ENCODE measurements around the gene LAX1. TPM values are rescaled to one million over a fixed set of nuclear protein-coding genes. Genes with fewer than 3 reads are reported as not detected.

Gene LAX1
- total RNA-seq, 1 experiment from 2014 or later = not detected

DNA sequence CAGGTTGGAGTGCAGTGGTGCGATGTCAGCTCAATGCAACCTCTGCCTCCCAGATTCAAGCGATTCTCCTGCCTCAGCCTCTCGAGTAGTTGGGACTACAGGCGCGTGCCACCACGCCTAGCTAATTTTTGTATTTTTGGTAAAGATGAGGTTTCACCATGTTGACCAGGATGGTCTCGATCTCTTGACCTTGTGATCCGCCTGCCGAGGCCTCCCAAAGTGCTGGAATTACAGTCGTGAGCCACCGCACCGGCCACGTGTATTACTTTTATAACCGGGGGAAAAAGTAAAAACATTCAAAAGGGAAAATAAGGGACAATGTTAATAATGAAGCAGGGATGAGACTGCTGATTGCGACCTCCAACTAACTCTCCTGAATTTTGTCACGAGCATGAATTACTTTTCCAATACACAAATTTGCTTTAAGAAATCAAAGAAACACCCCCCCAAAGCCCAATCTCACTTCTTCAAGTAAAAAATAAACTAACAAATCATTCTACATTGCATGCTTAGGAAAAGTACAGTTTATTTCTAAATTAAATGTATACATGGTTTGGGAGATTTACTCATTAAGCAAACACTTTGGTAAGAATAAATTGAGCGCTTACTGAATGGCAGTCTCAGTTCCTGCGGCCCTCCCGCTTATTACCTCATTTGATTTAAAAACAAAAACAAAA lies 29.9 kb downstream of the LAX1 start:
- POLR2A ChIA-PET = interaction anchor here (0.6 to 4.3 kb wide), 13 partner anchors 9 to 184 kb away, joined by 3 to 32 read pairs (median 4); partner anchors contain the start of gene ATP2B4
- CTCF ChIA-PET = interaction anchor here (0.7 to 1.8 kb wide), 5 partner anchors 19 to 334 kb away, joined by 3 to 11 read pairs (median 4); partner anchors contain the start of gene ATP2B4

DNA sequence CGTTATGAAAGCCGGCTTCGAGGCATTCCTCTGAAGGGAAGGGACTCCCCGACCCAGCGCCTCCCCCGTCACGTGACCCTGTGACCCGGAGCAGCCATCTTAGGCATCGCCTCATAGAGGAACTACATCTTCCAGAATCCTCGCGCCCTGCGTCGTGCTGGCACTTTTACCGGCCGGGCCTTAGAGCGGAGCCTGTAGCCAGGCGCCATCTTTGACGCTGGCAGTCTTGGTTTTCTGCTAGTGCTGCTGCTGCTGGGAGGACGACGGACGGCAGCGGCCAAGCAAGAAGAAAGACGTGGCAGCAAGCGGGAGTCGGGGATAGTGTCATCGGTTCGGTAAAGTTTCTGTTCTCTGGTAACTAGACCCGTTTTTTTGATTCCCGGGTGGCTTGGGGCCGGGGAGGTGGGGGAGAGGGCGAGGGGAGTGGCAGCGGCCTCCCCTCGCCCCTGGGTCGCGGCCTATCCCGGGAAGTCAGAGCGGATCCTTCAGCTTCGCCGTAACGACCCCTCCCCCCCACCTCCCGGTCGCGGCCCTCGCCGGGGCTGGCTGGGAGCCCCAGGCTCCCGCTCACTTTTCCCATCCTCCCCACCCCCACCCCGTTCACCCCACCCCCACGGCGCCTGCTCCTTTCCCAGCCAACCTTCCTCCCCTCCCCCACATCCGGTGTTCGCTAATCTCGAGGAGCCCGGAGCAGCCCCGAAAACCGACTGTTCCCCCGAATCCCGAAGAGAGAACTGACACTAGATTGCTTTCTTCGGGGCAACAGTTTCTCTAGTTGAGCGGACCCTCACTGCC lies 30.7 kb downstream of the LAX1 start, which contains the start of the genes ZBED6 and ZC3H11A:
ZBED6 (plus strand) TSS at position 183 of the 795 bp plus-strand sequence. CDS start 1,900 bp downstream, outside the sequence.
ZC3H11A (plus strand) TSS at position 183 of the 795 bp plus-strand sequence. CDS start 21,448 bp downstream, outside the sequence.
- POLR2A ChIA-PET = interaction anchor here (0.7 to 4.3 kb wide), 16 partner anchors 12 to 359 kb away, joined by 3 to 32 read pairs (median 5); partner anchors contain the start of genes ATP2B4 and LAX1

More for the DNA sequence above, 29.9 kb downstream of the LAX1 start:
- TF ChIP-seq, protein P1, sequence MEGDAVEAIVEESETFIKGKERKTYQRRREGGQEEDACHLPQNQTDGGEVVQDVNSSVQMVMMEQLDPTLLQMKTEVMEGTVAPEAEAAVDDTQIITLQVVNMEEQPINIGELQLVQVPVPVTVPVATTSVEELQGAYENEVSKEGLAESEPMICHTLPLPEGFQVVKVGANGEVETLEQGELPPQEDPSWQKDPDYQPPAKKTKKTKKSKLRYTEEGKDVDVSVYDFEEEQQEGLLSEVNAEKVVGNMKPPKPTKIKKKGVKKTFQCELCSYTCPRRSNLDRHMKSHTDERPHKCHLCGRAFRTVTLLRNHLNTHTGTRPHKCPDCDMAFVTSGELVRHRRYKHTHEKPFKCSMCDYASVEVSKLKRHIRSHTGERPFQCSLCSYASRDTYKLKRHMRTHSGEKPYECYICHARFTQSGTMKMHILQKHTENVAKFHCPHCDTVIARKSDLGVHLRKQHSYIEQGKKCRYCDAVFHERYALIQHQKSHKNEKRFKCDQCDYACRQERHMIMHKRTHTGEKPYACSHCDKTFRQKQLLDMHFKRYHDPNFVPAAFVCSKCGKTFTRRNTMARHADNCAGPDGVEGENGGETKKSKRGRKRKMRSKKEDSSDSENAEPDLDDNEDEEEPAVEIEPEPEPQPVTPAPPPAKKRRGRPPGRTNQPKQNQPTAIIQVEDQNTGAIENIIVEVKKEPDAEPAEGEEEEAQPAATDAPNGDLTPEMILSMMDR (IDR thresholded peaks at IDR 0.05; ENCODE audit: unreplicated experiment) = no peak
- intact Hi-C loops (cut with micrococcal nuclease) = loop anchor here (5.0 to 10.0 kb wide), 3 partner anchors 43 to 170 kb away; partner anchors contain the start of gene ATP2B4
- Mint-ChIP-seq H3K36me3 (ENCODE audit: insufficient read depth, unreplicated experiment) (peaks cover 38% of the 10 kb centered on the region), H3K27ac (ENCODE audit: low read depth, unreplicated experiment) (peak overlapping the region; percentile 98), H3K4me1 (ENCODE audit: insufficient read depth, unreplicated experiment) (peaks cover 39% of the 10 kb centered on the region), H3K27me3 (ENCODE audit: insufficient read depth, unreplicated experiment) (no peaks in the 10 kb centered on the region), H3K9me3 (ENCODE audit: unreplicated experiment) (no peaks in the 10 kb centered on the region), H3K4me3 (ENCODE audit: unreplicated experiment) (peak overlapping the region; percentile 86)
- no peak for DNase-seq (ENCODE audit: unreplicated experiment)
- BruUV-seq (replicated peaks) = TSS peak; percentile 89

DNA sequence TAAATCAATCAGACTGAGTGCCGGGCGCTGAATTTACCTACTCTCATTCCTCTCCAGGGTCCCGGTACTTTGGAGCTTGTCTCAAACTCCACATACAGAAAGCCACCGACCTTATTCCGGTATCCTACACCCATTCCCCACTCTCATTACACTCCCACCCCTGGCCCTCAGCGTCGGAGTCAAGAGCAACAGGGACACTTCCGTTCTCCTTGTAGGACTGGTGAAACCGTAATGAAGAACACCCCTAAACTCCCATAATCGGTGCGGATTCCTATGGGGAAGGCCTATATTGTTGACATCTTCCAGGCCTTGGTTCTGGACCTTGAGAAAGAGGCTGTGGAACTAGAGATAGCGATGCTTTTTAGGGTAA lies 31.2 kb downstream of the LAX1 start:
- H3K27ac Mint-ChIP-seq (ENCODE audit: low read depth, unreplicated experiment) = peak overlapping the region; percentile 98
- POLR2A ChIA-PET = interaction anchor here (0.7 to 4.3 kb wide), 18 partner anchors 10 to 358 kb away, joined by 3 to 32 read pairs (median 5); partner anchors contain the start of genes ATP2B4 and LAX1
- H3K4me3 Mint-ChIP-seq (ENCODE audit: unreplicated experiment) = peak overlapping the region; percentile 86
- H3K27me3 Mint-ChIP-seq (ENCODE audit: insufficient read depth, unreplicated experiment) = no peaks in the 10 kb centered on the region
- no peaks in the 10 kb centered on the region for H3K9me3 Mint-ChIP-seq (ENCODE audit: unreplicated experiment)
- TSS peak; percentile 39 for BruUV-seq (replicated peaks)
- intact Hi-C loops (cut with micrococcal nuclease) = loop anchor here (1.0 to 10.0 kb wide), 4 partner anchors 27 to 171 kb away; partner anchors contain the start of gene ATP2B4
- peaks cover 48% of the 10 kb centered on the region for H3K36me3 Mint-ChIP-seq (ENCODE audit: insufficient read depth, unreplicated experiment)
- CTCF ChIA-PET = interaction anchor here (0.7 to 3.0 kb wide), 4 partner anchors 39 to 545 kb away, joined by 3 to 18 read pairs (median 4); no protein-coding TSS in a partner anchor
- TF ChIP-seq, protein P1 (IDR thresholded peaks at IDR 0.05; ENCODE audit: unreplicated experiment) = no peak
- peak; percentile 69 for DNase-seq (ENCODE audit: unreplicated experiment)
- peaks cover 44% of the 10 kb centered on the region for H3K4me1 Mint-ChIP-seq (ENCODE audit: insufficient read depth, unreplicated experiment)

More for the DNA sequence above, 30.7 kb downstream of the LAX1 start, which contains the start of the genes ZBED6 and ZC3H11A:
- CTCF ChIA-PET = interaction anchor here (0.7 to 0.8 kb wide), 2 partner anchors 168 to 545 kb away, joined by 3 to 4 read pairs; no protein-coding TSS in a partner anchor
- intact Hi-C loops (cut with micrococcal nuclease) = loop anchor here (1.0 to 10.0 kb wide), 4 partner anchors 26 to 171 kb away; partner anchors contain the start of gene ATP2B4
- Mint-ChIP-seq H3K9me3 (ENCODE audit: unreplicated experiment) (no peaks in the 10 kb centered on the region), H3K36me3 (ENCODE audit: insufficient read depth, unreplicated experiment) (peaks cover 43% of the 10 kb centered on the region), H3K4me3 (ENCODE audit: unreplicated experiment) (peak within 1 kb of the TSS; percentile 86), H3K27me3 (ENCODE audit: insufficient read depth, unreplicated experiment) (no peaks in the 10 kb centered on the region), H3K27ac (ENCODE audit: low read depth, unreplicated experiment) (peak within 1 kb of the TSS; percentile 98), H3K4me1 (ENCODE audit: insufficient read depth, unreplicated experiment) (peaks cover 44% of the 10 kb centered on the region)
- no TSS peak for BruUV-seq (replicated peaks)
- DNase-seq (ENCODE audit: unreplicated experiment) = peak; percentile 100
- TF ChIP-seq, protein P1 (IDR thresholded peaks at IDR 0.05; ENCODE audit: unreplicated experiment) = no peak

Data from MCF 10A (cell line).